K562 (cell line): ENCODE data around the gene ASS1. TPM values are rescaled to one million over a fixed set of nuclear protein-coding genes. Genes with fewer than 3 reads are reported as not detected.

ENCODE experiments used
- ATAC-seq: fragments of 200-7000 bp; cut with Tn5 transposase; 3 replicates; pipeline ENCODE4 v1.9.1; 2020; ENCODE audit warnings: moderate library complexity
- BruUV-seq: library from RNA; stranded (reverse); fragments of 400-500 nt; replicated peaks from 2 replicates; lab custom pipeline; 2021; lab: Mats Ljungman, UMichigan
- CTCF ChIA-PET: fragments of 300-600 bp; formaldehyde crosslinking; extraction: SDS; loops from one replicate; lab custom pipeline; 2021; ENCODE audit warnings: low intra/inter-chr PET ratio; lab: Yijun Ruan, JAX
- POLR2A ChIA-PET: fragments of 300-600, 350-650 bp; sonication (Branson Sonifier 250); formaldehyde crosslinking; extraction: SDS; loops from one replicate; lab custom pipeline; 2021; ENCODE audit warnings: antibody characterized with exemption, inconsistent platforms; lab: Yijun Ruan, JAX
- DNase-seq, 4 experiments: peaks; one replicate each; pipeline versions ENCODE4 v3.0.0 to v3.0.0-alpha.2; 2011 to 2018; ENCODE audit warnings: low spot score in 3 of 4, mixed read lengths in 3 of 4; ENCODE audit errors: extremely low read depth in 1 of 4
- FAIRE-seq: peaks from 2 replicates; lab custom pipeline; 2011; peaks lifted over from hg19 to GRCh38; lab: Jason Lieb, UNC
- H2AFZ ChIP-seq: 2 replicates; pipeline ENCODE4 v1.6.0; 2011; ENCODE audit warnings: low read depth, low read length, control low read depth, inconsistent platforms
- H3K27ac ChIP-seq: fragments of 200-600 bp; 3 replicates; pipeline ENCODE4 v1.8.0; 2011; ENCODE audit warnings: low read depth, mild to moderate bottlenecking, control low read depth, inconsistent platforms, low read length, moderate library complexity, mixed read lengths; ENCODE audit errors: extremely low read depth
- H3K27me3 ChIP-seq, 2 experiments: fragments of 300-600 bp in 1 of 2; 2 replicates in 1 of 2; 3 replicates in 1 of 2; pipeline versions ENCODE4 v1.6.0 to v1.8.0; 2011; ENCODE audit warnings: inconsistent platforms in 2 of 2, low read length in 2 of 2, mild to moderate bottlenecking in 1 of 2, mixed read lengths in 1 of 2, moderate library complexity in 1 of 2; ENCODE audit not compliant: control insufficient read depth in 2 of 2, insufficient read depth in 2 of 2
- H3K36me3 ChIP-seq: fragments of 300-600 bp; 3 replicates; pipeline ENCODE4 v1.8.0; 2011; ENCODE audit warnings: mild to moderate bottlenecking, low read length, inconsistent platforms; ENCODE audit not compliant: control insufficient read depth, insufficient read depth
- H3K4me1 ChIP-seq, 2 experiments: fragments of 200-600 bp in 1 of 2; replicated peaks in 1 of 2; 2 replicates in 1 of 2; 3 replicates in 1 of 2; pipeline versions ENCODE4 v1.5.1 to v1.8.0; 2011; ENCODE audit warnings: inconsistent platforms in 2 of 2, low read length in 2 of 2, mild to moderate bottlenecking in 1 of 2, mixed read lengths in 1 of 2, moderate library complexity in 1 of 2; ENCODE audit not compliant: control insufficient read depth in 2 of 2, insufficient read depth in 2 of 2
- H3K4me2 ChIP-seq: 2 replicates; pipeline ENCODE4 v1.6.1; 2011; ENCODE audit warnings: low read length, control low read depth, inconsistent platforms, mixed read lengths; ENCODE audit not compliant: insufficient read depth
- H3K4me3 ChIP-seq: fragments of 200-600 bp; sonication (generic), shearing (Covaris generic); 2 replicates; pipeline ENCODE4 v1.5.1; 2016; ENCODE audit warnings: control low read depth, inconsistent platforms
- H3K79me2 ChIP-seq: fragments of 200-600 bp; 3 replicates; pipeline ENCODE4 v1.8.0; 2011; ENCODE audit warnings: low read length, inconsistent platforms; ENCODE audit not compliant: control insufficient read depth, insufficient read depth
- H3K9ac ChIP-seq, 2 experiments: 2 replicates each; pipeline versions ENCODE4 v1.6.0 to v1.6.1; 2011; ENCODE audit warnings: low read depth in 2 of 2, low read length in 2 of 2, control low read depth in 1 of 2, inconsistent platforms in 1 of 2, mild to moderate bottlenecking in 1 of 2, mixed read lengths in 1 of 2; ENCODE audit not compliant: insufficient read depth in 1 of 2
- H3K9me1 ChIP-seq: one replicate; pipeline ENCODE4 v1.6.0; 2011; ENCODE audit warnings: inconsistent platforms, mild to moderate bottlenecking, low read length, moderate library complexity; ENCODE audit not compliant: control insufficient read depth, insufficient read depth
- H3K9me3 ChIP-seq: replicated peaks from 2 replicates; pipeline ENCODE4 v1.5.1; 2011; ENCODE audit warnings: low read depth, low read length, inconsistent platforms; ENCODE audit not compliant: control insufficient read depth, insufficient read depth
- H4K20me1 ChIP-seq: replicated peaks from 2 replicates; pipeline ENCODE4 v1.6.1; 2011; ENCODE audit warnings: low read length, inconsistent platforms, mixed read lengths; ENCODE audit not compliant: control insufficient read depth, insufficient read depth
- BACH1 ChIP-seq: fragments of 200-800 bp; sonication (Bioruptor generic); IDR thresholded peaks from 2 replicates; pipeline ENCODE4 v1.6.1; 2016; ENCODE audit warnings: missing genetic modification characterization, missing compliant biosample characterization
- CBFA2T3 ChIP-seq: fragments of 450-650 bp; IDR thresholded peaks from 2 replicates; pipeline ENCODE4 v1.6.1; 2017
- ERF ChIP-seq: fragments of 450-650 bp; formaldehyde crosslinking; IDR thresholded peaks from 2 replicates; pipeline ENCODE4 v1.4.0; 2020; ENCODE audit warnings: mild to moderate bottlenecking, mixed read lengths
- FOXK2 ChIP-seq, 2 experiments: fragments of 450-650 bp; IDR thresholded peaks in 1 of 2; conservative IDR thresholded peaks in 1 of 2; 2 replicates each; pipeline ENCODE4 v1.6.1; 2016; ENCODE audit warnings: low read depth in 2 of 2, mild to moderate bottlenecking in 1 of 2
- HDAC1 ChIP-seq, 2 experiments: fragments of 450-650 bp; IDR thresholded peaks; 2 replicates each; pipeline ENCODE4 v1.6.1; 2016 to 2017; ENCODE audit warnings: inconsistent platforms in 1 of 2, mild to moderate bottlenecking in 1 of 2, moderate library complexity in 1 of 2
- POLR2A ChIP-seq: fragments of 450-650 bp; conservative IDR thresholded peaks from 2 replicates; pipeline ENCODE4 v1.6.1; 2016
- RBM15 ChIP-seq: fragments of 200-400 bp; formaldehyde crosslinking; IDR thresholded peaks from 2 replicates; pipeline ENCODE4 v1.6.1; 2018; ENCODE audit warnings: mild to moderate bottlenecking, low read length, moderate library complexity; ENCODE audit not compliant: insufficient read depth
- SMAD4 ChIP-seq: fragments of 250-450 bp; sonication (Bioruptor Pico); conservative IDR thresholded peaks from 2 replicates; pipeline ENCODE4 v1.8.0; 2021; ENCODE audit warnings: inconsistent platforms, mild to moderate bottlenecking, moderate library complexity
- SMARCE1 ChIP-seq: fragments of 450-650 bp; IDR thresholded peaks from 2 replicates; pipeline ENCODE4 v1.7.1; 2016; ENCODE audit warnings: mild to moderate bottlenecking
- TAL1 ChIP-seq: fragments of 450-650 bp; IDR thresholded peaks from 2 replicates; pipeline ENCODE4 v1.6.1; 2016; ENCODE audit warnings: mild to moderate bottlenecking
- ZNF347 ChIP-seq: fragments of 450-650 bp; formaldehyde crosslinking; IDR thresholded peaks from 2 replicates; pipeline ENCODE4 v1.4.0; 2020; ENCODE audit warnings: low read depth, mild to moderate bottlenecking, moderate library complexity
- WGBS: fragments of 100-300 bp; shearing (Covaris generic); methylation state at CpG from one replicate; pipeline ENCODE4 v1.1.6; 2016; ENCODE audit warnings: low coverage, mixed read lengths; ENCODE audit not compliant: insufficient coverage; ENCODE audit errors: missing lambda C conversion rate; 5-methylcytosine and 5-hydroxymethylcytosine counted together
- in situ Hi-C: fragments of 300-500 bp; cut with MboI; formaldehyde crosslinking; loops from 4 replicates; pipeline ENCODE4 v1.15.0; 2018; ENCODE audit warnings: inconsistent platforms, mixed read lengths
- intact Hi-C: fragments of 100-400 bp; cut with micrococcal nuclease; formaldehyde crosslinking; loops from 2 replicates; pipeline ENCODE4 v1.14.2; 2022
- polyA plus RNA-seq, 8 experiments: library from polyadenylated mRNA; depleted of rRNA in 4 of 8; stranded (reverse) in 5 of 8; unstranded in 3 of 8; fragments of >200 nt; fragmentation: Nextera tagmentation in 2 of 8; fragmentation: Illumina TruSeq in 1 of 8; extraction: Ambion mirVana in 2 of 8; extraction: Trizol in 1 of 8; gene quantifications; 2 replicates each; pipeline versions ENCODE4 v1.2.1 to v1.2.3, GENCODE V29; 2011 to 2014; ENCODE audit warnings: inconsistent platforms in 1 of 8, missing spikeins in 1 of 8
- total RNA-seq, 7 experiments: library from RNA; depleted of rRNA in 6 of 7; stranded (reverse); fragments of >200 nt in 6 of 7; fragmentation: Illumina TruSeq in 2 of 7; extraction: Trizol in 2 of 7; gene quantifications; 2 replicates each; pipeline versions ENCODE4 v1.2.1 to v1.2.3, GENCODE V29; 2011 to 2021; ENCODE audit warnings: low replicate concordance in 1 of 7
- TF ChIP-seq, protein P1 (sequence below): fragments of 250-450 bp; sonication (Bioruptor Pico); IDR thresholded peaks from 2 replicates; pipeline ENCODE4 v1.9.0; 2021; ENCODE audit warnings: mild to moderate bottlenecking
- TF ChIP-seq, protein P2 (sequence below), 3 experiments: fragments of 200-800 bp in 1 of 3; fragments of 250-450 bp in 1 of 3; fragments of 450-650 bp in 1 of 3; sonication (Bioruptor Pico) in 1 of 3; sonication (Bioruptor generic) in 1 of 3; formaldehyde crosslinking in 1 of 3; IDR thresholded peaks; 2 replicates each; pipeline versions ENCODE4 v1.6.1 to v1.8.0; 2016 to 2022; ENCODE audit warnings: mild to moderate bottlenecking in 2 of 3, missing genetic modification characterization in 2 of 3, missing compliant biosample characterization in 1 of 3, moderate library complexity in 1 of 3
- TF ChIP-seq, protein P3 (sequence below): fragments of 450-650 bp; IDR thresholded peaks from 2 replicates; pipeline ENCODE4 v1.7.1; 2018; ENCODE audit warnings: mild to moderate bottlenecking, low read depth; ENCODE audit not compliant: partially characterized antibody
- TF ChIP-seq, protein P4 (sequence below): sonication (generic); formaldehyde crosslinking; IDR thresholded peaks from 2 replicates; pipeline ENCODE4 v1.8.1; 2023; ENCODE audit warnings: mild to moderate bottlenecking, missing genetic modification reagents

Gene ASS1
- total and polyA plus RNA-seq, 9 of the 15 experiments (the other 6 are each of a cell fraction or from before 2014, with no cell fraction given): 1.5 to 5.7 (median 3.7) TPM

DNA sequence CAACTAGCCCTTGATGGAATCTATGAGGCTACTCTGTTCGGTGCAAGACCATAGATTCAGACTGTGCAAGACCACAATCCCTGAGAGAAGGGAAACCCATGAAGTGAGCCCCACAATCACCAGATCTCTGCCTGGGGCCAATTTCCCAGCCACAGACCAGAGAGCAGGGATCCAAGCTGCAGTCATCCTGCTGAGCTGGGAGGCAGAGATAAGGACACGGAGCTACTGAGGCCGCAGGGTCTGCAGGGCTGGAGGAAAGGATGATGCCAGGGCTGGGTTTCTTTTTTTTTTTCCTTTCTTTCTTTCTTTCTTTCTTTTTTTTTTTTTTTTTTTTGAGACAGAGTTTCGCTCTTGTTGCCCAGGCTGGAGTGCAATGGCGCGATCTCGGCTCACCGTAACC is 86.9 kb downstream of the ASS1 start:
- H3K79me2 ChIP-seq: no peaks in the 10 kb centered on the region
- H3K4me1 ChIP-seq: peaks cover 27 to 64% of the 10 kb centered on the region in 2 experiments
- ATAC-seq (peak; percentile 50), FAIRE-seq (peak; percentile 96), DNase-seq (peak; percentile 68 to 82 (median 76))
- no peaks in the 10 kb centered on the region for H4K20me1 ChIP-seq
- H3K27ac ChIP-seq: no peak overlapping the region
- no peaks in the 10 kb centered on the region for H3K9me1 ChIP-seq
- no peaks in the 10 kb centered on the region for H3K36me3 ChIP-seq
- no peaks in the 10 kb centered on the region for H3K27me3 ChIP-seq
- no peaks in the 10 kb centered on the region for H3K9me3 ChIP-seq
- ChIA-PET CTCF (no interaction called here), POLR2A (interaction anchor here (0.6 to 1.6 kb wide), 6 partner anchors 12 to 707 kb away, joined by 3 to 4 read pairs (median 4); no protein-coding TSS in a partner anchor)
- H3K9ac ChIP-seq: no peak overlapping the region
- H3K4me2 ChIP-seq: no peak overlapping the region; the same call in 1 of the 2 replicates
- intact Hi-C loops (no loop called here), in situ Hi-C loops (no loop called here)
- 40% methylated on average over 6 of the region's 8 CpGs for WGBS
- no TSS peak for BruUV-seq
- H3K4me3 ChIP-seq: no peak overlapping the region
- no peak overlapping the region for H2AFZ ChIP-seq
- TF ChIP-seq, protein P1, sequence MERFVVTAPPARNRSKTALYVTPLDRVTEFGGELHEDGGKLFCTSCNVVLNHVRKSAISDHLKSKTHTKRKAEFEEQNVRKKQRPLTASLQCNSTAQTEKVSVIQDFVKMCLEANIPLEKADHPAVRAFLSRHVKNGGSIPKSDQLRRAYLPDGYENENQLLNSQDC (CRISPR knock-in tag): no peak
- TF ChIP-seq BACH1 (tag) (no peak), ERF (no peak), CBFA2T3 (peak; percentile 90), RBM15 (no peak), HDAC1 (IDR thresholded peaks at IDR 0.05) (peak in 1 of 2 experiments; percentile 51; a peak in 1 of 4 replicates), POLR2A (no peak), FOXK2 (conservative IDR thresholded peaks at IDR 0.05 in 1 of 2, IDR thresholded peaks at IDR 0.05 in 1 of 2; ENCODE audit: low read depth in 2 of 2) (peak in 1 of 2 experiments; percentile 24; a peak in 1 of 4 replicates), ZNF347 (CRISPR knock-in tag) (no peak), SMARCE1 (peak; percentile 80), SMAD4 (CRISPR knock-in tag) (peak; percentile 50; the same call in 1 of the 2 replicates), TAL1 (peak; percentile 85)
- TF ChIP-seq, protein P2, sequence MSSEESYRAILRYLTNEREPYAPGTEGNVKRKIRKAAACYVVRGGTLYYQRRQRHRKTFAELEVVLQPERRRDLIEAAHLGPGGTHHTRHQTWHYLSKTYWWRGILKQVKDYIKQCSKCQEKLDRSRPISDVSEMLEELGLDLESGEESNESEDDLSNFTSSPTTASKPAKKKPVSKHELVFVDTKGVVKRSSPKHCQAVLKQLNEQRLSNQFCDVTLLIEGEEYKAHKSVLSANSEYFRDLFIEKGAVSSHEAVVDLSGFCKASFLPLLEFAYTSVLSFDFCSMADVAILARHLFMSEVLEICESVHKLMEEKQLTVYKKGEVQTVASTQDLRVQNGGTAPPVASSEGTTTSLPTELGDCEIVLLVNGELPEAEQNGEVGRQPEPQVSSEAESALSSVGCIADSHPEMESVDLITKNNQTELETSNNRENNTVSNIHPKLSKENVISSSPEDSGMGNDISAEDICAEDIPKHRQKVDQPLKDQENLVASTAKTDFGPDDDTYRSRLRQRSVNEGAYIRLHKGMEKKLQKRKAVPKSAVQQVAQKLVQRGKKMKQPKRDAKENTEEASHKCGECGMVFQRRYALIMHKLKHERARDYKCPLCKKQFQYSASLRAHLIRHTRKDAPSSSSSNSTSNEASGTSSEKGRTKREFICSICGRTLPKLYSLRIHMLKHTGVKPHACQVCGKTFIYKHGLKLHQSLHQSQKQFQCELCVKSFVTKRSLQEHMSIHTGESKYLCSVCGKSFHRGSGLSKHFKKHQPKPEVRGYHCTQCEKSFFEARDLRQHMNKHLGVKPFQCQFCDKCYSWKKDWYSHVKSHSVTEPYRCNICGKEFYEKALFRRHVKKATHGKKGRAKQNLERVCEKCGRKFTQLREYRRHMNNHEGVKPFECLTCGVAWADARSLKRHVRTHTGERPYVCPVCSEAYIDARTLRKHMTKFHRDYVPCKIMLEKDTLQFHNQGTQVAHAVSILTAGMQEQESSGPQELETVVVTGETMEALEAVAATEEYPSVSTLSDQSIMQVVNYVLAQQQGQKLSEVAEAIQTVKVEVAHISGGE (CRISPR knock-in tag; IDR thresholded peaks at IDR 0.05): no peak
- TF ChIP-seq, protein P3, sequence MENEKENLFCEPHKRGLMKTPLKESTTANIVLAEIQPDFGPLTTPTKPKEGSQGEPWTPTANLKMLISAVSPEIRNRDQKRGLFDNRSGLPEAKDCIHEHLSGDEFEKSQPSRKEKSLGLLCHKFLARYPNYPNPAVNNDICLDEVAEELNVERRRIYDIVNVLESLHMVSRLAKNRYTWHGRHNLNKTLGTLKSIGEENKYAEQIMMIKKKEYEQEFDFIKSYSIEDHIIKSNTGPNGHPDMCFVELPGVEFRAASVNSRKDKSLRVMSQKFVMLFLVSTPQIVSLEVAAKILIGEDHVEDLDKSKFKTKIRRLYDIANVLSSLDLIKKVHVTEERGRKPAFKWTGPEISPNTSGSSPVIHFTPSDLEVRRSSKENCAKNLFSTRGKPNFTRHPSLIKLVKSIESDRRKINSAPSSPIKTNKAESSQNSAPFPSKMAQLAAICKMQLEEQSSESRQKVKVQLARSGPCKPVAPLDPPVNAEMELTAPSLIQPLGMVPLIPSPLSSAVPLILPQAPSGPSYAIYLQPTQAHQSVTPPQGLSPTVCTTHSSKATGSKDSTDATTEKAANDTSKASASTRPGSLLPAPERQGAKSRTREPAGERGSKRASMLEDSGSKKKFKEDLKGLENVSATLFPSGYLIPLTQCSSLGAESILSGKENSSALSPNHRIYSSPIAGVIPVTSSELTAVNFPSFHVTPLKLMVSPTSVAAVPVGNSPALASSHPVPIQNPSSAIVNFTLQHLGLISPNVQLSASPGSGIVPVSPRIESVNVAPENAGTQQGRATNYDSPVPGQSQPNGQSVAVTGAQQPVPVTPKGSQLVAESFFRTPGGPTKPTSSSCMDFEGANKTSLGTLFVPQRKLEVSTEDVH: no peak
- TF ChIP-seq, protein P4, sequence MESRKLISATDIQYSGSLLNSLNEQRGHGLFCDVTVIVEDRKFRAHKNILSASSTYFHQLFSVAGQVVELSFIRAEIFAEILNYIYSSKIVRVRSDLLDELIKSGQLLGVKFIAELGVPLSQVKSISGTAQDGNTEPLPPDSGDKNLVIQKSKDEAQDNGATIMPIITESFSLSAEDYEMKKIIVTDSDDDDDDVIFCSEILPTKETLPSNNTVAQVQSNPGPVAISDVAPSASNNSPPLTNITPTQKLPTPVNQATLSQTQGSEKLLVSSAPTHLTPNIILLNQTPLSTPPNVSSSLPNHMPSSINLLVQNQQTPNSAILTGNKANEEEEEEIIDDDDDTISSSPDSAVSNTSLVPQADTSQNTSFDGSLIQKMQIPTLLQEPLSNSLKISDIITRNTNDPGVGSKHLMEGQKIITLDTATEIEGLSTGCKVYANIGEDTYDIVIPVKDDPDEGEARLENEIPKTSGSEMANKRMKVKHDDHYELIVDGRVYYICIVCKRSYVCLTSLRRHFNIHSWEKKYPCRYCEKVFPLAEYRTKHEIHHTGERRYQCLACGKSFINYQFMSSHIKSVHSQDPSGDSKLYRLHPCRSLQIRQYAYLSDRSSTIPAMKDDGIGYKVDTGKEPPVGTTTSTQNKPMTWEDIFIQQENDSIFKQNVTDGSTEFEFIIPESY (CRISPR knock-in tag): peak; percentile 80
